HFF-Myc (cell line): ENCODE measurements around the gene IL6R.

ENCODE experiments used
- DNase-seq: peaks from one replicate; pipeline ENCODE4 v3.0.0-alpha.2; 2011; ENCODE audit warnings: low read depth; ENCODE audit errors: extremely low read depth
- H3K4me3 ChIP-seq: replicated peaks from 2 replicates; pipeline ENCODE4 v1.5.1; 2011; ENCODE audit warnings: low read depth, mild to moderate bottlenecking, control low read depth, low read length
- TF ChIP-seq, protein P1 (sequence below): IDR thresholded peaks from 2 replicates; pipeline ENCODE4 v1.5.1; 2012; ENCODE audit warnings: mild to moderate bottlenecking, low read depth, low read length, control low read depth; ENCODE audit errors: missing control alignments

Gene IL6R

DNA sequence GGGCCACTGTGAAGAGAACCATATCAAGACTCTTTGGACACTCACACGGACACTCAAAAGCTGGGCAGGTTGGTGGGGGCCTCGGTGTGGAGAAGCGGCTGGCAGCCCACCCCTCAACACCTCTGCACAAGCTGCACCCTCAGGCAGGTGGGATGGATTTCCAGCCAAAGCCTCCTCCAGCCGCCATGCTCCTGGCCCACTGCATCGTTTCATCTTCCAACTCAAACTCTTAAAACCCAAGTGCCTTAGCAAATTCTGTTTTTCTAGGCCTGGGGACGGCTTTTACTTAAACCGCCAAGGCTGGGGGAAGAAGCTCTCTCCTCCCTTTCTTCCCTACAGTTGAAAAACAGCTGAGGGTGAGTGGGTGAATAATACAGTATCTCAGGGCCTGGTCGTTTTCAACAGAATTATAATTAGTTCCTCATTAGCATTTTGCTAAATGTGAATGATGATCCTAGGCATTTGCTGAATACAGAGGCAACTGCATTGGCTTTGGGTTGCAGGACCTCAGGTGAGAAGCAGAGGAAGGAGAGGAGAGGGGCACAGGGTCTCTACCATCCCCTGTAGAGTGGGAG lies 60.6 kb downstream of the IL6R start:
- no peak overlapping the region for H3K4me3 ChIP-seq
- DNase-seq: no peak
- TF ChIP-seq, protein P1, sequence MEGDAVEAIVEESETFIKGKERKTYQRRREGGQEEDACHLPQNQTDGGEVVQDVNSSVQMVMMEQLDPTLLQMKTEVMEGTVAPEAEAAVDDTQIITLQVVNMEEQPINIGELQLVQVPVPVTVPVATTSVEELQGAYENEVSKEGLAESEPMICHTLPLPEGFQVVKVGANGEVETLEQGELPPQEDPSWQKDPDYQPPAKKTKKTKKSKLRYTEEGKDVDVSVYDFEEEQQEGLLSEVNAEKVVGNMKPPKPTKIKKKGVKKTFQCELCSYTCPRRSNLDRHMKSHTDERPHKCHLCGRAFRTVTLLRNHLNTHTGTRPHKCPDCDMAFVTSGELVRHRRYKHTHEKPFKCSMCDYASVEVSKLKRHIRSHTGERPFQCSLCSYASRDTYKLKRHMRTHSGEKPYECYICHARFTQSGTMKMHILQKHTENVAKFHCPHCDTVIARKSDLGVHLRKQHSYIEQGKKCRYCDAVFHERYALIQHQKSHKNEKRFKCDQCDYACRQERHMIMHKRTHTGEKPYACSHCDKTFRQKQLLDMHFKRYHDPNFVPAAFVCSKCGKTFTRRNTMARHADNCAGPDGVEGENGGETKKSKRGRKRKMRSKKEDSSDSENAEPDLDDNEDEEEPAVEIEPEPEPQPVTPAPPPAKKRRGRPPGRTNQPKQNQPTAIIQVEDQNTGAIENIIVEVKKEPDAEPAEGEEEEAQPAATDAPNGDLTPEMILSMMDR: no peak

DNA sequence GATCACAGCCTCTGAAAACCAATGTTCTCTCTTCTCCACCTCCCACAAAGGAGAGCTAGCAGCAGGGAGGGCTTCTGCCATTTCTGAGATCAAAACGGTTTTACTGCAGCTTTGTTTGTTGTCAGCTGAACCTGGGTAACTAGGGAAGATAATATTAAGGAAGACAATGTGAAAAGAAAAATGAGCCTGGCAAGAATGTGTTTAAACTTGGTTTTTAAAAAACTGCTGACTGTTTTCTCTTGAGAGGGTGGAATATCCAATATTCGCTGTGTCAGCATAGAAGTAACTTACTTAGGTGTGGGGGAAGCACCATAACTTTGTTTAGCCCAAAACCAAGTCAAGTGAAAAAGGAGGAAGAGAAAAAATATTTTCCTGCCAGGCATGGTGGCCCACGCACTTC lies 61.1 kb downstream of the IL6R start:
- TF ChIP-seq, protein P1: no peak
- no peak for DNase-seq
- no peak overlapping the region for H3K4me3 ChIP-seq

DNA sequence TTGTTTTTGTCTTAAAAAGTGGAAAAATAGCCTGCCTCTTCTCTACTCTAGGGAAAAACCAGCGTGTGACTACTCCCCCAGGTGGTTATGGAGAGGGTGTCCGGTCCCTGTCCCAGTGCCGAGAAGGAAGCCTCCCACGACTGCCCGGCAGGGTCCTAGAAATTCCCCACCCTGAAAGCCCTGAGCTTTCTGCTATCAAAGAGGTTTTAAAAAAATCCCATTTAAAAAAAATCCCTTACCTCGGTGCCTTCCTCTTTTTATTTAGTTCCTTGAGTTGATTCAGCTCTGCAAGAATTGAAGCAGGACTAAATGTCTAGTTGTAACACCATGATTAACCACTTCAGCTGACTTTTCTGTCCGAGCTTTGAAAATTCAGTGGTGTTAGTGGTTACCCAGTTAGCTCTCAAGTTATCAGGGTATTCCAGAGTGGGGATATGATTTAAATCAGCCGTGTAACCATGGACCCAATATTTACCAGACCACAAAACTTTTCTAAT lies 61.8 kb downstream of the IL6R start:
- DNase-seq: no peak
- TF ChIP-seq, protein P1: peak; percentile 12
- H3K4me3 ChIP-seq: no peak overlapping the region

- no peak overlapping the region for H3K4me3 ChIP-seq
- DNase-seq: no peak
- TF ChIP-seq, protein P1: no peak
These were observed 62.4 kb downstream of the IL6R start for GRCh38 chr1:154467434-154468102.

- DNase-seq: no peak
- no peak overlapping the region for H3K4me3 ChIP-seq
- TF ChIP-seq, protein P1: no peak
These were observed 63.5 kb downstream of the IL6R start for GRCh38 chr1:154468535-154469250.

- H3K4me3 ChIP-seq: no peak overlapping the region
- DNase-seq: no peak
- TF ChIP-seq, protein P1: no peak
These were observed 64.9 kb downstream of the IL6R start for GRCh38 chr1:154469844-154470560.
